BLaER1 treated with 17β-estradiol and CSF1 and Interleukin-3, amounts not matched to agents 10 nM and 100 nM (cell line): ENCODE results near the gene SERPINA9.

Source experiments
- H3K27ac ChIP-seq, 11 experiments: shearing (Covaris generic); formaldehyde crosslinking; 2 replicates each; pipeline ENCODE4 v1.8.1; 2022
- H3K27me3 ChIP-seq, 11 experiments: shearing (Covaris generic); formaldehyde crosslinking; 2 replicates each; pipeline ENCODE4 v1.8.1; 2022
- H3K36me3 ChIP-seq, 11 experiments: shearing (Covaris generic); formaldehyde crosslinking; 2 replicates each; pipeline ENCODE4 v1.8.1; 2022
- H3K4me1 ChIP-seq, 10 experiments: shearing (Covaris generic); formaldehyde crosslinking; 2 replicates each; pipeline ENCODE4 v1.8.1; 2022
- H3K4me2 ChIP-seq, 11 experiments: shearing (Covaris generic); formaldehyde crosslinking; 2 replicates each; pipeline ENCODE4 v1.8.1; 2022
- H3K4me3 ChIP-seq, 10 experiments: shearing (Covaris generic); formaldehyde crosslinking; 2 replicates each; pipeline ENCODE4 v1.8.1; 2022
- H3K9ac ChIP-seq, 11 experiments: shearing (Covaris generic); formaldehyde crosslinking; 2 replicates each; pipeline ENCODE4 v1.8.1; 2022
- H3K9me3 ChIP-seq, 11 experiments: shearing (Covaris generic); formaldehyde crosslinking; replicated peaks in 1 of 11; 2 replicates each; pipeline ENCODE4 v1.8.1; 2022
- H4K20me1 ChIP-seq, 11 experiments: shearing (Covaris generic); formaldehyde crosslinking; 2 replicates each; pipeline ENCODE4 v1.8.1; 2022
- Cebpa-rat ChIP-seq, 11 experiments: shearing (Covaris generic); IDR thresholded peaks; 2 replicates each; pipeline ENCODE4 v1.8.1; 2022

The SERPINA9 gene

GRCh38 chr14:94467728-94468520 lies 8.1 kb downstream of the SERPINA9 start:
- Histone ChIP-seq H3K4me2 (no peak overlapping the region), H3K9ac (no peak overlapping the region), H4K20me1 (no peaks in the 10 kb centered on the region), H3K27me3 (no peaks in the 10 kb centered on the region), H3K4me1 (peaks cover 0 to 4% (median 3%) of the 10 kb centered on the region in 10 experiments; a peak in 4 of 20 replicates), H3K36me3 (no peaks in the 10 kb centered on the region), H3K4me3 (no peak overlapping the region), H3K27ac (no peak overlapping the region), H3K9me3 (peaks cover 19 to 34% (median 28%) of the 10 kb centered on the region in 11 experiments)
- TF ChIP-seq Cebpa-rat (IDR thresholded peaks at IDR 0.05) = no peak

GRCh38 chr14:94466706-94467370 lies 9.2 kb downstream of the SERPINA9 start:
- Histone ChIP-seq H3K27ac (no peak overlapping the region), H3K4me2 (no peak overlapping the region), H3K9me3 (peaks cover 19 to 35% (median 28%) of the 10 kb centered on the region in 11 experiments), H3K36me3 (no peaks in the 10 kb centered on the region), H3K4me1 (no peaks in the 10 kb centered on the region), H3K27me3 (no peaks in the 10 kb centered on the region), H4K20me1 (no peaks in the 10 kb centered on the region), H3K9ac (no peak overlapping the region), H3K4me3 (no peak overlapping the region)
- no peak for TF ChIP-seq Cebpa-rat (IDR thresholded peaks at IDR 0.05)

GRCh38 chr14:94465042-94465441 lies 11.0 kb downstream of the SERPINA9 start:
- Histone ChIP-seq H3K4me1 (peaks cover 0 to 6% (median 0%) of the 10 kb centered on the region in 10 experiments; a peak in 2 of 20 replicates), H3K36me3 (no peaks in the 10 kb centered on the region), H3K9ac (no peak overlapping the region), H4K20me1 (no peaks in the 10 kb centered on the region), H3K27ac (no peak overlapping the region), H3K4me2 (no peak overlapping the region), H3K9me3 (peaks cover 19 to 35% (median 28%) of the 10 kb centered on the region in 11 experiments), H3K4me3 (no peak overlapping the region), H3K27me3 (no peaks in the 10 kb centered on the region)
- TF ChIP-seq Cebpa-rat (IDR thresholded peaks at IDR 0.05) = no peak

DNA sequence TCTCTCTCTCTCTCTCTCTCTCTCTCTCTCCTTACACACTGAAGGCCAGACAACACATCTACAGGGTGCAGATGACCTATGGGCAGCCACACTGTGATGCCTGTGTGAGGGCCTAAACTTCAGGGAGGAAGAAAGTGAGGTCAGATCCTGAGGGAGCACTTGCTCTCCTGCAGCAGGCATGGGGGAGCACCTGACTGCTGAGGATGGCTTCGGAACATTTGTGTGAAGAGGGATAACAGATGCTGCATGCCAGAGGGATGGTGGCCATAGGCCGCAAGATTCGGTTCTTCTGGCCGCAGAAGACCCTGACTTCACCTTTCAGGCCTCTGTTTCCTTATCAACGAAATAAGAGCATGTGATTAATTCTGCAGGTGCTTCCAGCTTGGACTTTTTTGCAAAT lies 11.7 kb downstream of the SERPINA9 start:
- no peaks in the 10 kb centered on the region for H4K20me1 ChIP-seq
- peaks cover 22 to 42% (median 33%) of the 10 kb centered on the region in 11 experiments for H3K9me3 ChIP-seq
- TF ChIP-seq Cebpa-rat (IDR thresholded peaks at IDR 0.05) = no peak
- no peaks in the 10 kb centered on the region for H3K36me3 ChIP-seq
- H3K9ac ChIP-seq = no peak overlapping the region
- no peak overlapping the region for H3K4me2 ChIP-seq
- H3K4me1 ChIP-seq = peaks cover 0 to 7% (median 0%) of the 10 kb centered on the region in 10 experiments; a peak in 4 of 20 replicates
- H3K4me3 ChIP-seq = no peak overlapping the region
- H3K27ac ChIP-seq = no peak overlapping the region
- no peaks in the 10 kb centered on the region for H3K27me3 ChIP-seq

- no peak overlapping the region for H3K4me3 ChIP-seq
- H3K27me3 ChIP-seq = no peaks in the 10 kb centered on the region
- H3K9ac ChIP-seq = no peak overlapping the region
- TF ChIP-seq Cebpa-rat (IDR thresholded peaks at IDR 0.05) = no peak
- H3K27ac ChIP-seq = no peak overlapping the region
- no peak overlapping the region for H3K4me2 ChIP-seq
- H3K4me1 ChIP-seq = peaks cover 0 to 18% (median 7%) of the 10 kb centered on the region in 10 experiments; a peak in 11 of 20 replicates
- no peaks in the 10 kb centered on the region for H4K20me1 ChIP-seq
- peaks cover 34 to 55% (median 46%) of the 10 kb centered on the region in 11 experiments for H3K9me3 ChIP-seq
- no peaks in the 10 kb centered on the region for H3K36me3 ChIP-seq
Observed at GRCh38 chr14:94462763-94463572, 13.0 kb downstream of the SERPINA9 start.

DNA sequence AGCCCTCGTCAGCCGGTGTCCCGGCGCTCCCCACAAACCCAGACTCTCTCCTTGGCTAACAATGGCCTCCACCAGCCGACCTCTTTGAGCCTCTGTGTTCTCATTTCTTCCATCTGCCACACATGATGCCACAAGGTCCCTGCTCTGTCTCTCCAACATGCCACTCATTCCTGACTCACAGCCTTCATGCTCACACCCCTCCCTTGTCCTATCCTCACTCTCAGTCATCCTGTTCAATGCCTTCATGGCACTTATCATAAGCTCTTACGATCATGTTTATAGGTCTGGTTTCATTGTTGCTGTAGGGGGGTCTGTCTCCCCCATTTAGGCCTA lies 13.8 kb downstream of the SERPINA9 start:
- H3K9ac ChIP-seq = no peak overlapping the region
- H3K4me1 ChIP-seq = peaks cover 0 to 18% (median 7%) of the 10 kb centered on the region in 10 experiments; a peak in 11 of 20 replicates
- H3K4me2 ChIP-seq = no peak overlapping the region
- H4K20me1 ChIP-seq = no peaks in the 10 kb centered on the region
- TF ChIP-seq Cebpa-rat (IDR thresholded peaks at IDR 0.05) = no peak
- H3K4me3 ChIP-seq = no peak overlapping the region
- no peaks in the 10 kb centered on the region for H3K36me3 ChIP-seq
- H3K27ac ChIP-seq = no peak overlapping the region
- H3K9me3 ChIP-seq = peaks cover 41 to 63% (median 53%) of the 10 kb centered on the region in 11 experiments
- H3K27me3 ChIP-seq = no peaks in the 10 kb centered on the region

DNA sequence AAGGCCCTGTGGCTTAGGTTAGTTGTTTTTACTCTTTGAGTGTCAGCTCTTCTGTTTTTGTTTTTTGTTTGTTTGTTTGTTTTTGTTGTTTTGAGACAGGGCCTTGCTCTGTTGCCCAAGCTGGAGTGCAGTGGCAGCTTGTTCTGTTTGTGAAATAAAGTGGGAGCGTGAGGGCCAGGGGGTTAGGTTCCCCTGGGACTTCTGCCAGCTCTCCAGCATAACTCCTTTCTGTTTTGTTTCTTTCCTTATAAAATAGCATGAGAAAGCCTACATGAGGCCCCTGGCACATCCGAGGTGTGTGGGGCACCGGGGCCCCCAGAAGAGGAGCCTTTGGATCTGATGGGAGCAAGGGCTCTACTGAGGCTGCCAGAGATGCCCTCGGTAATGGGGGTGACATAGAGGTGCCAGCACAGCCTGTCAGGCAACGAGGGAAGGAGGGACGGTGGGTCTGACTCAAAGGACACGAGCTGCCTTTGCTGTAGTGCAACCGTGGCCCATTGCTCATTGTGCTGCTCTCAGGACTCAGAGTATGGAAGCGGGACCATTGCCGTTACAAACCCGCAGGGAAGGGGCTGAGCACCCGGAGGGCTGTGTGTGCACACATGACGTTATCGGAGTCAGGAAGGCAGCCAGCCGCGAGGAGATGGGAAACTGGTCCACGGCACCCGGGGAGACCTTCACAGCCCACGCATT lies 14.3 kb downstream of the SERPINA9 start:
- no peaks in the 10 kb centered on the region for H4K20me1 ChIP-seq
- H3K4me3 ChIP-seq = no peak overlapping the region
- H3K4me2 ChIP-seq = no peak overlapping the region
- no peaks in the 10 kb centered on the region for H3K27me3 ChIP-seq
- TF ChIP-seq Cebpa-rat (IDR thresholded peaks at IDR 0.05) = no peak
- H3K9ac ChIP-seq = no peak overlapping the region
- peaks cover 0 to 18% (median 7%) of the 10 kb centered on the region in 10 experiments; a peak in 11 of 20 replicates for H3K4me1 ChIP-seq
- H3K36me3 ChIP-seq = no peaks in the 10 kb centered on the region
- H3K9me3 ChIP-seq = peaks cover 46 to 68% (median 53%) of the 10 kb centered on the region in 11 experiments
- H3K27ac ChIP-seq = no peak overlapping the region

DNA sequence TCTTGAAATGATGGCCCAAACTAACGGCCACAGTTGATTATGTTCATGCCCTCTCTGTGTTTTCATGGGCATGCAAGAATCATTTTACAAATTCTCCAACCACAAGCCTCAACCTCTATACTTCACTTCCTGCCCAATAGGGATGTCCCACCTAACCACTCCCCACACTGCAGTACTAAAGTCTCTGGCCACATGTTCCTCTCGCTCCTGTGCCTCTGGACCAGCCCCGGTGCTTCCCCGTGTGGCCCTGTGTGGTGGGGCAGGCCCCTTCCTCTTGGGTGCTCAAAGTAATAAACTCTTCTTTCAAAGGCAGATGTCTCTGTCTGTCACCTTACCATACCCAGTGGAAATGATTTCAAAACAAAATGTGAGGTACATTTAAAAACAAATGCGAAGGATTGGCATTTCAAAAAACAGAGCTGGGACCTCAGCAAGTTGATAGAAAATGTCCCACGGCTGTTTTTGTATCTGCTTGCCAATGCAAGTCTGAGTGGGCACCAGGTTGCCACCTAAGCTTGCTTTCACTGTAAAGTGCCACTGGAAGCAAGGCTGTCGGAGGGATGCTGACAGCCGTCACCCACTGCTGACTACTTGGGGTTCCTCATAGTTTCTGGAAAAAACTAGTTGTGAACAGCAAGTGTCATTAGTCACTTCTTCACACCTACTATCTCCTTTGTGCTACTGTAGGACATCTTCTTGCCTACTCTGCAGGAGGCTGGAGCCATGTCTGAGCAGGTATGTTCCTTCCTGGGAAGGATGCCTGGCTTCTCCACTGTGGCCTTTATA lies 15.2 kb downstream of the SERPINA9 start:
- no peak overlapping the region for H3K9ac ChIP-seq
- H3K36me3 ChIP-seq = no peaks in the 10 kb centered on the region
- H3K27me3 ChIP-seq = no peaks in the 10 kb centered on the region
- H3K27ac ChIP-seq = no peak overlapping the region
- no peak overlapping the region for H3K4me2 ChIP-seq
- H3K4me1 ChIP-seq = peaks cover 0 to 18% (median 7%) of the 10 kb centered on the region in 10 experiments; a peak in 11 of 20 replicates
- no peak for TF ChIP-seq Cebpa-rat (IDR thresholded peaks at IDR 0.05)
- peaks cover 51 to 69% (median 56%) of the 10 kb centered on the region in 11 experiments for H3K9me3 ChIP-seq
- no peak overlapping the region for H3K4me3 ChIP-seq
- H4K20me1 ChIP-seq = no peaks in the 10 kb centered on the region
